ENCODE data around the gene MANSC4. TPM values are rescaled to one million over a fixed set of nuclear protein-coding genes. Genes with fewer than 3 reads are reported as not detected.

MANSC4 gene
- total RNA-seq, result not detected
- total RNA-seq, result 0.08 to 0.81 reads per million in 2 donors

- H3K4me1 Mint-ChIP-seq, result peaks cover 26% of the 10 kb centered on the region
- ATAC-seq, result peak; percentile 86
- no peaks in the 10 kb centered on the region for H3K27me3 Mint-ChIP-seq
- peak within 1 kb of the TSS; percentile 80 for H3K27ac Mint-ChIP-seq
- H3K9me3 ChIP-seq (ENCODE audit: control insufficient read depth, low read length, poor library complexity, severe bottlenecking), result no peaks in the 10 kb centered on the region
- DNase-seq, result peak; percentile 40 to 53 (median 51)
- peak within 1 kb of the TSS; percentile 91 for H3K4me3 Mint-ChIP-seq
- peaks cover 2% of the 10 kb centered on the region for H3K36me3 Mint-ChIP-seq (ENCODE audit: low read depth)
Measured at GRCh38 chr12:27779920-27780611, at the start of gene MANSC4, which contains the start of gene KLHL42. Gene MANSC4, minus strand, starts transcription at chr12:27780236. Its CDS starts 8,960 bp downstream, at chr12:27771276. Gene KLHL42, plus strand, starts transcription at chr12:27780233. Its CDS starts 98 bp downstream, at chr12:27780331.

- no peak for DNase-seq
- H3K4me1 Mint-ChIP-seq, result peaks cover 10% of the 10 kb centered on the region
- no peaks in the 10 kb centered on the region for H3K9me3 ChIP-seq (ENCODE audit: control insufficient read depth, low read length, poor library complexity, severe bottlenecking)
- no peak overlapping the region for H3K4me3 Mint-ChIP-seq
- H3K36me3 Mint-ChIP-seq (ENCODE audit: low read depth), result no peaks in the 10 kb centered on the region
- no peak for ATAC-seq
- H3K27me3 Mint-ChIP-seq, result peaks cover 9% of the 10 kb centered on the region
- no peak overlapping the region for H3K27ac Mint-ChIP-seq
Measured at GRCh38 chr12:27828196-27828595, 48.2 kb upstream of the MANSC4 start.

GRCh38 chr12:27826076-27826475, 46.0 kb upstream of the MANSC4 start:
- peaks cover 5% of the 10 kb centered on the region for H3K27me3 Mint-ChIP-seq
- H3K9me3 ChIP-seq (ENCODE audit: control insufficient read depth, low read length, poor library complexity, severe bottlenecking), result no peaks in the 10 kb centered on the region
- no peaks in the 10 kb centered on the region for H3K36me3 Mint-ChIP-seq (ENCODE audit: low read depth)
- peaks cover 20% of the 10 kb centered on the region for H3K4me1 Mint-ChIP-seq
- H3K27ac Mint-ChIP-seq, result no peak overlapping the region
- no peak overlapping the region for H3K4me3 Mint-ChIP-seq
- DNase-seq (no peak), ATAC-seq (no peak)

- Mint-ChIP-seq H3K4me1 (peaks cover 20% of the 10 kb centered on the region), H3K4me3 (peak overlapping the region; percentile 19), H3K36me3 (ENCODE audit: low read depth) (no peaks in the 10 kb centered on the region), H3K27ac (peak overlapping the region; percentile 79), H3K27me3 (no peaks in the 10 kb centered on the region)
- ATAC-seq, result no peak
- no peak for DNase-seq
- H3K9me3 ChIP-seq (ENCODE audit: control insufficient read depth, low read length, poor library complexity, severe bottlenecking), result no peaks in the 10 kb centered on the region
Measured at GRCh38 chr12:27824126-27824842, 44.2 kb upstream of the MANSC4 start.

GRCh38 chr12:27823038-27823437, 43.0 kb upstream of the MANSC4 start:
- no peaks in the 10 kb centered on the region for H3K9me3 ChIP-seq (ENCODE audit: control insufficient read depth, low read length, poor library complexity, severe bottlenecking)
- no peak for ATAC-seq
- H3K27me3 Mint-ChIP-seq, result peaks cover 6% of the 10 kb centered on the region
- H3K36me3 Mint-ChIP-seq (ENCODE audit: low read depth), result no peaks in the 10 kb centered on the region
- no peak overlapping the region for H3K4me3 Mint-ChIP-seq
- peak overlapping the region; percentile 79 for H3K27ac Mint-ChIP-seq
- DNase-seq, result no peak
- H3K4me1 Mint-ChIP-seq, result peaks cover 20% of the 10 kb centered on the region

GRCh38 chr12:27822076-27822712, 42.2 kb upstream of the MANSC4 start:
- peaks cover 23% of the 10 kb centered on the region for H3K4me1 Mint-ChIP-seq
- peak in 2 of 3 donors; percentile 18 to 33 for DNase-seq
- H3K4me3 Mint-ChIP-seq, result peak overlapping the region; percentile 86
- peak overlapping the region; percentile 79 for H3K27ac Mint-ChIP-seq
- H3K36me3 Mint-ChIP-seq (ENCODE audit: low read depth), result no peaks in the 10 kb centered on the region
- H3K27me3 Mint-ChIP-seq, result peaks cover 13% of the 10 kb centered on the region
- no peaks in the 10 kb centered on the region for H3K9me3 ChIP-seq (ENCODE audit: control insufficient read depth, low read length, poor library complexity, severe bottlenecking)
- peak; percentile 85 for ATAC-seq

GRCh38 chr12:27821259-27821973, 41.4 kb upstream of the MANSC4 start:
- Mint-ChIP-seq H3K27ac (peak overlapping the region; percentile 79), H3K36me3 (ENCODE audit: low read depth) (no peaks in the 10 kb centered on the region), H3K27me3 (peaks cover 13% of the 10 kb centered on the region), H3K4me3 (peak overlapping the region; percentile 86), H3K4me1 (peaks cover 23% of the 10 kb centered on the region)
- DNase-seq (peak in 1 of 3 donors; percentile 24), ATAC-seq (no peak)
- H3K9me3 ChIP-seq (ENCODE audit: control insufficient read depth, low read length, poor library complexity, severe bottlenecking), result no peaks in the 10 kb centered on the region

- Mint-ChIP-seq H3K4me1 (peaks cover 20% of the 10 kb centered on the region), H3K4me3 (no peak overlapping the region), H3K27me3 (peaks cover 13% of the 10 kb centered on the region), H3K36me3 (ENCODE audit: low read depth) (no peaks in the 10 kb centered on the region), H3K27ac (no peak overlapping the region)
- no peak for DNase-seq
- no peaks in the 10 kb centered on the region for H3K9me3 ChIP-seq (ENCODE audit: control insufficient read depth, low read length, poor library complexity, severe bottlenecking)
- no peak for ATAC-seq
Measured at GRCh38 chr12:27820564-27820963, 40.5 kb upstream of the MANSC4 start.

GRCh38 chr12:27818401-27818918, 38.4 kb upstream of the MANSC4 start:
- Mint-ChIP-seq H3K4me1 (peaks cover 20% of the 10 kb centered on the region), H3K27ac (peak overlapping the region; percentile 21), H3K4me3 (no peak overlapping the region), H3K36me3 (ENCODE audit: low read depth) (no peaks in the 10 kb centered on the region), H3K27me3 (peaks cover 13% of the 10 kb centered on the region)
- DNase-seq (no peak), ATAC-seq (no peak)
- H3K9me3 ChIP-seq (ENCODE audit: control insufficient read depth, low read length, poor library complexity, severe bottlenecking), result no peaks in the 10 kb centered on the region

- ATAC-seq (no peak), DNase-seq (no peak)
- H3K36me3 Mint-ChIP-seq (ENCODE audit: low read depth), result no peaks in the 10 kb centered on the region
- peaks cover 13% of the 10 kb centered on the region for H3K27me3 Mint-ChIP-seq
- peaks cover 20% of the 10 kb centered on the region for H3K4me1 Mint-ChIP-seq
- peak overlapping the region; percentile 21 for H3K27ac Mint-ChIP-seq
- H3K9me3 ChIP-seq (ENCODE audit: control insufficient read depth, low read length, poor library complexity, severe bottlenecking), result no peaks in the 10 kb centered on the region
- no peak overlapping the region for H3K4me3 Mint-ChIP-seq
Measured at GRCh38 chr12:27817766-27818165, 37.7 kb upstream of the MANSC4 start.

GRCh38 chr12:27814851-27815591, 35.0 kb upstream of the MANSC4 start:
- Mint-ChIP-seq H3K4me3 (no peak overlapping the region), H3K27ac (no peak overlapping the region), H3K36me3 (ENCODE audit: low read depth) (peaks cover 2% of the 10 kb centered on the region), H3K4me1 (peaks cover 11% of the 10 kb centered on the region), H3K27me3 (peaks cover 20% of the 10 kb centered on the region)
- ATAC-seq, result no peak
- H3K9me3 ChIP-seq (ENCODE audit: control insufficient read depth, low read length, poor library complexity, severe bottlenecking), result no peaks in the 10 kb centered on the region
- DNase-seq, result no peak

GRCh38 chr12:27814411-27814810, 34.4 kb upstream of the MANSC4 start:
- Mint-ChIP-seq H3K36me3 (ENCODE audit: low read depth) (peaks cover 2% of the 10 kb centered on the region), H3K4me3 (no peak overlapping the region), H3K27ac (no peak overlapping the region), H3K27me3 (peaks cover 20% of the 10 kb centered on the region), H3K4me1 (peaks cover 11% of the 10 kb centered on the region)
- no peaks in the 10 kb centered on the region for H3K9me3 ChIP-seq (ENCODE audit: control insufficient read depth, low read length, poor library complexity, severe bottlenecking)
- DNase-seq (no peak), ATAC-seq (no peak)

Measured in T-helper 17 cell (primary cell).